HUES48 (cell line): ENCODE results near the gene WDR70.
"Not testable (repeated sequence)": the region's sequence is repeated elsewhere in the genome, so short reads cannot be mapped to it uniquely, and the experiment has no call there.

Experiments used
- H3K27ac ChIP-seq: one replicate; pipeline ENCODE4 v1.7.0; 2013; ENCODE audit warnings: low read depth, low read length, inconsistent platforms
- H3K27me3 ChIP-seq: 2 replicates; pipeline ENCODE4 v1.6.1; 2013; ENCODE audit warnings: mild to moderate bottlenecking, low read length; ENCODE audit not compliant: control insufficient read depth, insufficient read depth
- H3K36me3 ChIP-seq: 2 replicates; pipeline ENCODE4 v1.6.1; 2013; ENCODE audit warnings: low read length; ENCODE audit not compliant: control insufficient read depth, insufficient read depth
- H3K4me1 ChIP-seq: 2 replicates; pipeline ENCODE4 v1.6.1; 2013; ENCODE audit warnings: mild to moderate bottlenecking, low read length; ENCODE audit not compliant: control insufficient read depth, insufficient read depth
- H3K4me3 ChIP-seq: 2 replicates; pipeline ENCODE4 v1.5.1; 2013; ENCODE audit warnings: mild to moderate bottlenecking, low read depth, low read length
- H3K9ac ChIP-seq: 2 replicates; pipeline ENCODE4 v1.6.1; 2013; ENCODE audit warnings: mild to moderate bottlenecking, low read depth, low read length, moderate library complexity
- H3K9me3 ChIP-seq: 2 replicates; pipeline ENCODE4 v1.6.1; 2013; ENCODE audit warnings: low read length; ENCODE audit not compliant: control insufficient read depth, insufficient read depth

The WDR70 gene

GRCh38 chr5:37453252-37453651, 74.1 kb downstream of the WDR70 start:
- H3K27me3 ChIP-seq, result not testable (repeated sequence)

DNA sequence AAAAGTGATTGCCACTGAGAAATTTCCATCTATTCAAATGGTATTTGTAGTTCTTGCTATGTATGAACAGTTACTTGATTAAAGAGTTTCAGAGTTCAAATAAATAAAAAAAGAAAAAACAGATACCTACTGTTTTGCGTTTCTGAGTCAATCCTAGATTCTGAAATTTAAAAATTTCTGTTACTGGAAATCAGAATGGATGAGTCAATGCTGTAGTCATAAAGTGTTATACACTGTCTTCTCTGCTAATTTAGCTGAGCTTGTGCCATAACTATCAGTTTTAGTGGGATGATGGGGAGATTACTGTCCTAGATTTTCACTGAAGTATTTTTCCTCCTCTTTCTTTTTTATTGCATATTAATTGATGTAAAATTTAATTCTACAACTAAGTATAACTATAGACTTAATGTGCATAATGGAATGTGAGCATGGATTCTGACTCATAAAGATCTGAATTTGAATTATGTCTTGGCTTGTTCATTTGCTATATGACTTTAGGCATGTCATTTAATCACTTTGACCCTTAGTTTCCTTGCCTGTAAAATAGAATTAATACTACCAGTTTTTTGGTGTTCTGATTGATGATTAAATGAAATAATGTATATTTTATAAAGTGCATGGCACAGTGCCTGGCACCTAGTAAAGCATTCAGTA, 75.4 kb downstream of the WDR70 start:
- not testable (repeated sequence) for H3K36me3 ChIP-seq, H3K4me3 ChIP-seq, H3K27me3 ChIP-seq, H3K27ac ChIP-seq, H3K4me1 ChIP-seq, H3K9ac ChIP-seq, H3K9me3 ChIP-seq

More at GRCh38 chr5:37453252-37453651, 74.1 kb downstream of the WDR70 start:
- not testable (repeated sequence) for H3K9ac ChIP-seq, H3K36me3 ChIP-seq, H3K4me1 ChIP-seq, H3K9me3 ChIP-seq, H3K4me3 ChIP-seq, H3K27ac ChIP-seq

DNA sequence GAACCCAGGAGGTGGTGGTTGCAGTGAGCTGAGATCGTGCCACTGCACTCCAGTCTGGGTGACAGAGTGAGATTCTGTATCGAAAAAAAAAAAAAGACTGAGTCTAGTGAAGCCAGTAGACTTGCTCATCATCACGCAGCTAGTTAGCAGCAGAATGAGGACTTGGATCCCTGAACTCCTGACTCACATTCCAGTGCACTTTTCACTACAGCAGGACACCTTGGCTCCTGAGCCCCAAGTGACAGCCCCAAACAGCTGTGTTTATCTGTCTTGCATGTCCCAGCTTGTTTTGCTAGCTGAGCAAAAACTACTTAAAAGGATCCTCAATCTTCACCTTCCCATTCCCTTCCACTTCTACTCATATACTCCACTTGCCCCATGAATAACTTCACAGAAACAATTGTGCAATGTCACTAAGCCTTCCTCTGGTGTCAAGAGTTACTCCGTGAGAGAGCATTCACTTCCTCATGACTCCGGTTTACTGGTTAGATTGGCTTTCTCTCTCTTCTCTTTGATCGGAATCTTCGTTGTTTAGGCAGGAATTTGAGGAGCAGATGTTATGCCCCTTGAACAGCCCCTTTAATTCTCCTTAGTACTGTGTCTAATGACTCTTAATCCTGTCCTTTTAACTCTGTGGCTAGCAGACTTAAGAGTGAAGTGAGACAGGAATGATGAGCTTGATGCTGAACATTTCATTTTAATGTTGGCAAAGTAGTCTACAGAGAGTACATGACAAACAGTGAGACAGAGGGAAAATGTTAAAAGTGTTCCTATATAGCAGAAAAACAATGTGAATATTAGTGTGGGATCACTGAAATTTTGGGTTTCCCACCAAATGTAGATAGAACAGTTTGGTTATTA, 84.3 kb downstream of the WDR70 start:
- not testable (repeated sequence) for H3K9ac ChIP-seq, H3K4me1 ChIP-seq, H3K27ac ChIP-seq

GRCh38 chr5:37464581-37464980, 85.5 kb downstream of the WDR70 start:
- not testable (repeated sequence) for H3K4me3 ChIP-seq

More for the DNA sequence above, 84.3 kb downstream of the WDR70 start:
- H3K4me3 ChIP-seq, H3K36me3 ChIP-seq, H3K9me3 ChIP-seq, H3K27me3 ChIP-seq: not testable (repeated sequence)

GRCh38 chr5:37469383-37469782, 90.3 kb downstream of the WDR70 start:
- H3K27ac ChIP-seq, H3K4me1 ChIP-seq, H3K9me3 ChIP-seq, H3K9ac ChIP-seq, H3K27me3 ChIP-seq, H3K36me3 ChIP-seq, H3K4me3 ChIP-seq: not testable (repeated sequence)

More at GRCh38 chr5:37464581-37464980, 85.5 kb downstream of the WDR70 start:
- not testable (repeated sequence) for H3K27ac ChIP-seq, H3K27me3 ChIP-seq, H3K9ac ChIP-seq, H3K36me3 ChIP-seq, H3K9me3 ChIP-seq, H3K4me1 ChIP-seq

DNA sequence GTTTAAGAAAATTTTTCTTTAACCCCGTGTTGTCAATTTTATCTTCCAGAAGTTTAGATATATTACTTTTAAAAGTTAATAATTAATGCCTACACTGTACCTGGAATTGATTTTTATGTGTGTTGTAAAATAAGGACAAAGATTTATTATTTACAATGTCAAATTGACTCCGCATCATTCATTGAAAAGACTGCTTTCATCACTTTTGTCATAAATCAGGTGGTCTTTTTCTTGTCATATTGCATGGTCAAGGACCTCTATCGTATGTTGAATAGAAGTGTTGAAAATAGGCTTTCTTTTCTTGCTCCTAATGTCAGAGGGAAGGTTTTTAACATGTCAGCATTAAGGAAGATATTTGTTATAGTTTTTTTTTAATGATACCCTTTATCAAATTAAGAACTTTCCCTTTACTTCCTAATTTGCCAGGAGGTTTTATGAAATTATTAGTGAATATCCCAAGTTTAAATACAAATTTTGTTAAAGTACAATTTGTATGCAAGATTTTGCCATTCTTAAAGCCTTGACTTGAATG, 92.6 kb downstream of the WDR70 start:
- Histone ChIP-seq H3K27me3 (no peaks in the 10 kb centered on the region), H3K27ac (no peak overlapping the region), H3K9me3 (no peaks in the 10 kb centered on the region), H3K36me3 (no peaks in the 10 kb centered on the region), H3K4me1 (no peaks in the 10 kb centered on the region), H3K9ac (no peak overlapping the region), H3K4me3 (no peak overlapping the region)

- H3K9ac ChIP-seq, result no peak overlapping the region
- H3K27ac ChIP-seq, result no peak overlapping the region
- H3K4me3 ChIP-seq, result no peak overlapping the region
- H3K36me3 ChIP-seq, result no peaks in the 10 kb centered on the region
- no peaks in the 10 kb centered on the region for H3K27me3 ChIP-seq
- H3K4me1 ChIP-seq, result no peaks in the 10 kb centered on the region
- H3K9me3 ChIP-seq, result peaks cover 5% of the 10 kb centered on the region
Observed at GRCh38 chr5:37477426-37477825, 98.3 kb downstream of the WDR70 start.

- Histone ChIP-seq H3K36me3 (no peaks in the 10 kb centered on the region), H3K27ac (no peak overlapping the region), H3K4me1 (no peaks in the 10 kb centered on the region), H3K9me3 (peaks cover 5% of the 10 kb centered on the region), H3K4me3 (no peak overlapping the region), H3K27me3 (no peaks in the 10 kb centered on the region), H3K9ac (no peak overlapping the region)
Observed at GRCh38 chr5:37478121-37478894, 99.2 kb downstream of the WDR70 start.

GRCh38 chr5:37481395-37481794, 102.3 kb downstream of the WDR70 start:
- not testable (repeated sequence) for H3K36me3 ChIP-seq, H3K9ac ChIP-seq, H3K4me1 ChIP-seq, H3K27me3 ChIP-seq, H3K4me3 ChIP-seq, H3K27ac ChIP-seq, H3K9me3 ChIP-seq

DNA sequence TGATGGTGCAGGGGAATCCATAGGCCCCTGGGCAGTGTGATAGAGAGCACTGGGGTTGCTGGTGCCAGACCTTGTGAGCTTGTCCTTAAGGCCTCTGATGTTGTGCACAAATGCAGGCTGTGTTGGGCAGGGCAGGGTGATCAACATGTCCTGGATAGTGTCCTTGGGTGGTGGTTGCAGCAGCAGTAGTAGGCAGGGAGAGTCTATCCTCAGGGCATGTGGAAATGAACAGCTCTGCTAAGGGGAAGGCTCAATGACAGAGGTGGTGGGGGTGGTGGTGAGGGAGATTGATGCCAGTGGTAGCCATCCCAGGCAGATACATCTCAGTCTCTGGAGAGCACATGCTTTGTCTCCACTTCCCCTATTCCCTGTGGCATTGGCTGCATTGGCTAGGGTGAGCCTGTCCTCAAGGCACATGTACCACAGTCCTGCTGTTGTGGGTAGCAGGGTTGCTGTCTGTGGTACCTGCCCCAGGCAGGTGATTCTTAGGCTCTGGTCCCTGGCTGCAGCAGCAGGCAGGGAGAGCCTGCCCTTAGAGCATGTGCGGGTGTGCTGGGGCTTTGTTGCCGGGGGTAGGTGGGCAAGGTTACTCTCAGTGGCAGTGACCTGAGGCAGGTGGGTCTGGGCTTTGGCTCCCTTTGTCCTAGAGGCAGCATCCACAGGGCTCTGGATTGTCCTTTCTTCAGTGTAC, 111.1 kb downstream of the WDR70 start:
- H3K9me3 ChIP-seq, result no peaks in the 10 kb centered on the region
- H3K9ac ChIP-seq, result no peak overlapping the region
- H3K27ac ChIP-seq, result no peak overlapping the region

More for the DNA sequence above, 111.1 kb downstream of the WDR70 start:
- no peak overlapping the region for H3K4me3 ChIP-seq
- no peaks in the 10 kb centered on the region for H3K4me1 ChIP-seq
- no peaks in the 10 kb centered on the region for H3K36me3 ChIP-seq
- H3K27me3 ChIP-seq, result no peaks in the 10 kb centered on the region
